GM19328 (cell line): ENCODE results near the gene KRTAP10-11.

Source experiments
- ATAC-seq: cut with Tn5 transposase; IDR thresholded peaks from one replicate; pipeline ENCODE4 v1.9.1; 2021; ENCODE audit warnings: mild to moderate bottlenecking, moderate library complexity; ENCODE audit not compliant: unreplicated experiment

Gene KRTAP10-11

DNA sequence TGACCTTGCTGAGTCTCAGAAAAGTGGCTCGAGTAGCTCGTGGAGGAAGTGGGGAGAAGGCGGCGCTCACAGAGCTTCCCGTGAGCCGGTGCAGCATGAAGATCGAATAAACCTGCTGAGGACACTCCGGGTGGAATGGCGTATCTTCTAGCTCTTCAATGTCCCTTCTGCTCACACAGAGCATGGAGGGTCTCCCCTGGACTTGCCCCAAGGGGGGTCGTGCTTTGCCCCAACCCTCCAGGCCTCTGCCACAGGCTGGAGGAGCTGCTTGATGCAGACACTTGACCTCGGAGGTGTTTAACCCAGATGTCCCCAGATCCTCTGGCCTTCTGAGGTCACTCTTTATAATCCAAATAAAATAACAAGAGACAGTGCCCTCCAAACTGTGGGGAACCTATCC is 48.6 kb downstream of the KRTAP10-11 start:
- no peak for ATAC-seq

DNA sequence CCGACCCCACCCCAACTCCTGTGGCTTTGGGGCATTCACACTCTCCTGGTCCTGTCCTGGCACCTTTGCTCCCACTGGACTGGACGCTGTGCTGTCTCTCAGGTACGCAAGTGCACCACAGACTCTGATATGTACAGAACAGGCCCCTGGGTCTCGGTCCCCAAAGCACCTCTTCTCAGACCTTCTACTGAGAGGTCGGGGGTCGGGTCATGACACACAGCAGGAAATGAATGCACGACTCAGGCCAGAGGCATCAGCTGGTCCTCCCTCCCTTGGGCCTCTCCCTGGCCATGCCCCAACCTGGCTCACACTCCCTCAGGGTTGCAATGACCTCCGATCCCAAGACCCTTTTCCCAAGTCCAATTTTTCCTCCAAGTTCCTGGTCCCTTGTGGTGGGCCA is 49.0 kb downstream of the KRTAP10-11 start:
- ATAC-seq: no peak

DNA sequence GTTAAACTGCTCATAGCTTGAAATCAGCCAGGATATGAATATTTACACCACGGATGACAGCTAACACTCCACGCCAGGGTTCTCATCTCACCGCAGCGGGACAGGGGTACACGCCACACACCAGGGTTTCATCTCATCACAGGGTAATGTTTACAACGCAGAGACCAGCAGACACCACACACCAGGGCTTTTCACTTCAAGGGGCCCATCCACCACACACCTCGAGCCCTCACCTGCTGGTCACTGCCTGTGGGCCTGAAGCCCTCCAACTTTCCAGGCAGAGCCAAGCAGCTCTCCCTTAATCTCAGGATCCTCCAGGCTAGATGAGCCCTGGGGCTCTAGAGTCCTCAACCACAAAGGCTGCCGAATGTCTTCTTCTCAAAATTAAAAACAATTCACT is 49.4 kb downstream of the KRTAP10-11 start:
- no peak for ATAC-seq

DNA sequence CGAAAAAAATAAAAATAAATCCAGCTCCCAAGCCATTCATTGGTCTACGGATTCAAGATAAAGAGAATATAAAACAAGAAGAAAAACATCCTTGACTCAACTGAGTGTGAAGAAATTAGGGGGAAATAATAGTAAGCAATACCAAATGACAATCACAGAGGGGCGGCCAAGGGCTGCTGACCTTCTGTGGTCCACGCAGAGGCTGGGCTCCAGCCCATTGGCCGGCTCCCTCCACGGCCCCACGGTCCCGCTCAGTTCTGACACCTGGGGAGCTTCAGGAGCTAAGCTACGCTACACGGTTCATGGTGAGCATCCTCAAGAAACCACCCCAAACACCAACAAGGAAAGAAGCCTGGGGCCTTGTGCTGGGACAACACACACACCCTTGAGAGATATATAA is 50.4 kb downstream of the KRTAP10-11 start:
- no peak for ATAC-seq
